GM18526 (cell line): ENCODE results near the gene DPF1.

ENCODE experiments used
- POLR2A ChIP-seq: IDR thresholded peaks from 3 replicates; pipeline ENCODE4 v1.6.1; 2011; ENCODE audit not compliant: insufficient read length; ENCODE audit errors: extremely low read depth

Gene DPF1

GRCh38 chr19:38224014-38224862, at the start of gene DPF1:
DPF1 (minus strand) TSS chr19:38224222; CDS start chr19:38224142, 80 bp downstream.
- TF ChIP-seq POLR2A = peak; percentile 29

- TF ChIP-seq POLR2A = no peak
Observed at GRCh38 chr19:38273499-38273898, 49.5 kb upstream of the DPF1 start.

- no peak for TF ChIP-seq POLR2A
Observed at GRCh38 chr19:38270587-38271167, 46.7 kb upstream of the DPF1 start.

- TF ChIP-seq POLR2A = no peak
Observed at GRCh38 chr19:38268539-38268938, 44.5 kb upstream of the DPF1 start.

- TF ChIP-seq POLR2A = no peak
Observed at GRCh38 chr19:38267761-38268483, 43.9 kb upstream of the DPF1 start.

- TF ChIP-seq POLR2A = no peak
Observed at GRCh38 chr19:38266981-38267597, 43.1 kb upstream of the DPF1 start.

GRCh38 chr19:38265921-38266429, 42.0 kb upstream of the DPF1 start:
- no peak for TF ChIP-seq POLR2A

- TF ChIP-seq POLR2A = no peak
Observed at GRCh38 chr19:38265213-38265861, 41.3 kb upstream of the DPF1 start.

- peak; percentile 28 for TF ChIP-seq POLR2A
Observed at GRCh38 chr19:38264486-38265212, 40.6 kb upstream of the DPF1 start, which contains the start of gene SPINT2. SPINT2 (plus strand) TSS chr19:38264573; CDS start chr19:38264893, 320 bp downstream.

- no peak for TF ChIP-seq POLR2A
Observed at GRCh38 chr19:38263689-38264485, 39.9 kb upstream of the DPF1 start.

GRCh38 chr19:38262585-38263268, 38.7 kb upstream of the DPF1 start:
- no peak for TF ChIP-seq POLR2A

GRCh38 chr19:38255383-38256014, 31.5 kb upstream of the DPF1 start:
- no peak for TF ChIP-seq POLR2A
